Loucy (cell line): ENCODE data around the gene MS4A8.

Experiments used
- EZH2phosphoT487 ChIP-seq: fragments of 200-600 bp; IDR thresholded peaks from 2 replicates; pipeline ENCODE4 v1.6.1; 2018; ENCODE audit warnings: antibody characterized with exemption, mild to moderate bottlenecking, moderate library complexity, borderline replicate concordance
- TF ChIP-seq, protein P1 (sequence below): fragments of 200-600 bp; sonication (generic); conservative IDR thresholded peaks from 2 replicates; pipeline ENCODE4 v1.5.1; 2014; ENCODE audit warnings: mild to moderate bottlenecking, antibody characterized with exemption, low read length

DNA sequence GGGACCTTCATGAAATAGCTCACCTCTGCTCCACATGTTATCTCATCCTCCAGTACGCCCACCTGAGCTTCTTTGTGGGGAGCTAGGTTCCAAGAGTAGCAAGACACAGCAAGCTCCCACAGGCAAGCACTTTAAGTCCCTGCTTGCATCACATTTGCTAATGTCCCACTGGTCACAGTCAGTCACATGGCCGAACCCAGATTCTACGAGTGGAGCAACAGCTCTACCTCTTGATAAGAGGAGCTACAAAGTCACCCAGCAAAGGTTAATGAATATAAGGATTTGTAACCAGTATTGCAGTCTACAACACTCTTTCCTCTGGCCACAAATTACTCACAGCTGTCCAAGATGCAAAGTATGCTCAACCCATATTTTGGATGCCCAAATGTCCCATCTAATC is 42.0 kb downstream of the MS4A8 start:
- TF ChIP-seq, protein P1, sequence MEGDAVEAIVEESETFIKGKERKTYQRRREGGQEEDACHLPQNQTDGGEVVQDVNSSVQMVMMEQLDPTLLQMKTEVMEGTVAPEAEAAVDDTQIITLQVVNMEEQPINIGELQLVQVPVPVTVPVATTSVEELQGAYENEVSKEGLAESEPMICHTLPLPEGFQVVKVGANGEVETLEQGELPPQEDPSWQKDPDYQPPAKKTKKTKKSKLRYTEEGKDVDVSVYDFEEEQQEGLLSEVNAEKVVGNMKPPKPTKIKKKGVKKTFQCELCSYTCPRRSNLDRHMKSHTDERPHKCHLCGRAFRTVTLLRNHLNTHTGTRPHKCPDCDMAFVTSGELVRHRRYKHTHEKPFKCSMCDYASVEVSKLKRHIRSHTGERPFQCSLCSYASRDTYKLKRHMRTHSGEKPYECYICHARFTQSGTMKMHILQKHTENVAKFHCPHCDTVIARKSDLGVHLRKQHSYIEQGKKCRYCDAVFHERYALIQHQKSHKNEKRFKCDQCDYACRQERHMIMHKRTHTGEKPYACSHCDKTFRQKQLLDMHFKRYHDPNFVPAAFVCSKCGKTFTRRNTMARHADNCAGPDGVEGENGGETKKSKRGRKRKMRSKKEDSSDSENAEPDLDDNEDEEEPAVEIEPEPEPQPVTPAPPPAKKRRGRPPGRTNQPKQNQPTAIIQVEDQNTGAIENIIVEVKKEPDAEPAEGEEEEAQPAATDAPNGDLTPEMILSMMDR, result no peak
- no peak for TF ChIP-seq EZH2phosphoT487
